HG03432 (cell line): ENCODE results near the gene MAJIN.
A peak's percentile ranks its signal among the peaks of the same experiment; 100 is the strongest.

Experiments used
- ATAC-seq: cut with Tn5 transposase; IDR thresholded peaks from one replicate; pipeline ENCODE4 v1.9.1; 2021; ENCODE audit warnings: mild to moderate bottlenecking, moderate library complexity; ENCODE audit not compliant: unreplicated experiment

Gene MAJIN

GRCh38 chr11:64894070-64894811 is 77.7 kb downstream of the MAJIN start:
- peak; percentile 57 for ATAC-seq

- ATAC-seq: no peak
Observed at GRCh38 chr11:64893194-64894069, 78.5 kb downstream of the MAJIN start.

GRCh38 chr11:64892838-64893193 is 79.1 kb downstream of the MAJIN start:
- ATAC-seq: no peak

- no peak for ATAC-seq
Observed at GRCh38 chr11:64892411-64892831, 79.5 kb downstream of the MAJIN start.

GRCh38 chr11:64891880-64892279 is 80.0 kb downstream of the MAJIN start:
- ATAC-seq: no peak

DNA sequence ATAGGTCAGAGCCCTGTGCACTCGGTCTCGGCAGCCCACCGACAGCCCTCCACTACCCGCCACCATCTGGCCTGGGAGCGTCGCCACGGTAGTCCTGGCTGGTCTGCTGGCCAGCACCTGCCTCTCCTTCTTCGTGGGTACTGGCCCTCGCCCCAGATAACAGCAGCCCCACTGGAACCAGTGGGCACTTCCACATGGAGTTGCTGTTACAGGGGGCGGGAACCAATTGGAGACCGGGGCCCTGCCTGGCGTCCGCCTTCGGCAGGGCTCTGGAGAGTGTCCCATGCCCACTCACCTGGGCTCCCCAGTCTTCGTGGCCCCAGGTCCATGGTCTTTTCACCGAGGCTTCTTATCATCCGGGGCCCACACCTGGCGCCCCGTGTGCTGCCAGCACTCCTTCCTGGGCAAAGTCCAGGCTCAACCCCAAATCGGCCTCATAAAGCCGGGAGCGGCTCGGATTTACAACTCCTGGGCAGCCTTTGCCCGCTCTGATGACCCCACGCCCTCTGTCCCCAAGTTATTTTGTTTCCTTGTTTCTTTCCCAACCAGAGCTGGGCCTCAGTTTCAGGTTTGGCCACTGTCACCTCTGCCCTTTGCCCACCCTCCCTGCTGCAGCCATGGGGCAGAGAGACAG is 80.6 kb downstream of the MAJIN start:
- ATAC-seq: no peak

DNA sequence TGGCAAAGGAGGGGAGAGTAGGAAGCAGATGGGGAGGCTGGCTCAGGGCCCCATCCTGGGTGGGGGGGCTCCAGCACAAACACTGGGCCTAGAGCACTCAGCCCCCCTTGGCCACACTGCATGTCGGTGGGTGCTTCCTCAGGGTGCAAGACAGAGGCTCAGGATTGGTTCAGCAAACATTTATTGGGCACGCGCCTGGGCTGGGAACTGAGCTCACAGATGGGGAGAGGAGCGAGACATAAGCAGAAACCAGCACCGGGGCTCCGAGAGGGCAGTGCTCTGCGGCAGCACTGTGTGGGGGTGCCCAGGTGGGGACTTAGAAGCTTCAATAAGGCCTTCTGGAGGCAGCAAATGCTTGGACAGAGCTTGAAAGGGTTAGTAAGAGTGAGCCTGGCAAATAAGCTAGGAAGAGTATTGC is 81.4 kb downstream of the MAJIN start:
- ATAC-seq: no peak

- no peak for ATAC-seq
Observed at GRCh38 chr11:64888729-64889511, 83.0 kb downstream of the MAJIN start.

DNA sequence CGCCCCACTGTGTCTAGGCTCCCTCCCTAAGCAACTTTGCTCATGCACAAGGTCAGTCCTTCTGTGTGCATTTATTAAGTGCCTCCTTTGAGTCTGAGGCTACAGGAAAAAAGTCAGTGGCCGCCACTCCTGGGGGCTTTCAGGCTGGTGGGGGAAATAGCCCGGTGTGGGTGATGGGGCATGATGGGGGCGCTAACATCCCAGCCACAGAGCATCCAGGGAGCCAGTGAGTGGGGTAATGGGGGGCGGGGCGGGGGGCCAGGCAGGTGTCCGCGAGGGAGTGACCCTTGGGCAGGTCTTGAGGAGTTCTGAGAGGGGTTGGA is 83.5 kb downstream of the MAJIN start:
- no peak for ATAC-seq
